Prostate gland (tissue), 2 donors: ENCODE measurements around the gene CCNC. TPM values are rescaled to one million over a fixed set of nuclear protein-coding genes. Genes with fewer than 3 reads are reported as not detected.

ENCODE experiments used
- DNase-seq: peaks from one replicate; pipeline ENCODE4 v3.0.0-alpha.2; 2019; ENCODE audit warnings: low spot score
- H3K27ac ChIP-seq, 2 donors: fragments of 200-600 bp; sonication (generic); 2 replicates each; pipeline ENCODE4 v1.5.1; 2017 to 2019
- H3K27me3 ChIP-seq: fragments of 200-600 bp; sonication (generic); replicated peaks from 2 replicates; pipeline ENCODE4 v1.5.1; 2019; ENCODE audit not compliant: insufficient read depth
- H3K36me3 ChIP-seq, 2 donors: fragments of 200-600 bp; sonication (generic); 1 replicate in 1 of 2; 2 replicates in 1 of 2; pipeline versions ENCODE4 v1.5.1 to v1.8.1; 2017 to 2019
- H3K4me1 ChIP-seq: fragments of 200-600 bp; sonication (generic); replicated peaks from 2 replicates; pipeline ENCODE4 v1.5.1; 2019
- H3K4me3 ChIP-seq, 2 donors: fragments of 200-600 bp; sonication (generic); 2 replicates each; pipeline ENCODE4 v1.5.1; 2017 to 2019
- H3K9me3 ChIP-seq: fragments of 200-600 bp; sonication (generic); 2 replicates; pipeline ENCODE4 v1.5.1; 2017
- POLR2A ChIP-seq: fragments of 450-650 bp; IDR thresholded peaks from one replicate; pipeline ENCODE4 v1.6.1; 2016; ENCODE audit warnings: antibody characterized with exemption, mild to moderate bottlenecking
- POLR2AphosphoS5 ChIP-seq: sonication (generic); formaldehyde crosslinking; IDR thresholded peaks from one replicate; pipeline ENCODE4 v1.6.1; 2017; ENCODE audit warnings: antibody characterized with exemption
- WGBS: methylation state at CpG from one replicate; pipeline ENCODE4 v1.1.5; 2018; 5-methylcytosine and 5-hydroxymethylcytosine counted together
- intact Hi-C: fragments of 100-400 bp; cut with DNase I; formaldehyde crosslinking; loops from one replicate; pipeline ENCODE4 v1.14.2; 2022
- total RNA-seq, 2 donors: library from RNA; depleted of rRNA; stranded (reverse); fragments of >200 nt; gene quantifications; one replicate each; pipeline ENCODE4 v1.1.0, GENCODE V29; 2016
- TF ChIP-seq, protein P1 (sequence below), 4 experiments: fragments of 200-600 bp in 2 of 4; fragments of 450-650 bp in 2 of 4; sonication (generic) in 2 of 4; IDR thresholded peaks; 1 replicate in 3 of 4; 2 replicates in 1 of 4; pipeline ENCODE4 v1.5.1; 2016 to 2019; ENCODE audit warnings: antibody characterized with exemption in 4 of 4, mild to moderate bottlenecking in 2 of 4, moderate library complexity in 2 of 4

The CCNC gene
- total RNA-seq, 2 donors from 2014 or later = 37.8 to 83.4 TPM

DNA sequence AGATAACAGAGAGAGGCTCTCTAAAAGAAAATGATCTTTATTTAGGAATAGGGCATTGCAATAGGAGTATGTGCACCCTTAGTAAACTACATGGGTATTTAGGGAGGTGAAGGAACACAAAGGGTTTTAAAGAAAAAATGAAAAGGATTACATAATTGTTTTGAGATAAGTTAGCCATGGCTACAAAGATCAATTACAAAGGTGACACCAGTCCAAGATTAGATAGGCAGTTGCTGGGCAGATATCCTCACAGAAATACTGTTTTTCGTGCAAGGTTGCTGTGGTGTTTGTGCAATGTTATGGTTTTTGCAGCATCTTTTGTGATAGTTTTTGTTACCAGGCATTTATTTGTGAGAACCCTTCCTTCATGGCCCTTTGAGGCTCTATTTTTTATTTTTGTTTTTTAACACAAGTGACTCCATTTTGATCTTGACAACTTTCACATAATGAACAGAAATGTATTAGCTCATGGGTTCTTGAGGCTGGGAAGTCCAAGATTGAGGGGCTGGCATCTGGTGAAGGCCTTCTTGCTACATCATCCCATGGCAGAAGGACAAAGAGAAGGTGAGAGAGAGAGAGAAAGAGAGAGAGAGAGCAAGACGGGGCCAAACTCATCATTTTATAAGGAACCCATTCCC lies 5.6 kb upstream of the CCNC start:
- TF ChIP-seq, protein P1, sequence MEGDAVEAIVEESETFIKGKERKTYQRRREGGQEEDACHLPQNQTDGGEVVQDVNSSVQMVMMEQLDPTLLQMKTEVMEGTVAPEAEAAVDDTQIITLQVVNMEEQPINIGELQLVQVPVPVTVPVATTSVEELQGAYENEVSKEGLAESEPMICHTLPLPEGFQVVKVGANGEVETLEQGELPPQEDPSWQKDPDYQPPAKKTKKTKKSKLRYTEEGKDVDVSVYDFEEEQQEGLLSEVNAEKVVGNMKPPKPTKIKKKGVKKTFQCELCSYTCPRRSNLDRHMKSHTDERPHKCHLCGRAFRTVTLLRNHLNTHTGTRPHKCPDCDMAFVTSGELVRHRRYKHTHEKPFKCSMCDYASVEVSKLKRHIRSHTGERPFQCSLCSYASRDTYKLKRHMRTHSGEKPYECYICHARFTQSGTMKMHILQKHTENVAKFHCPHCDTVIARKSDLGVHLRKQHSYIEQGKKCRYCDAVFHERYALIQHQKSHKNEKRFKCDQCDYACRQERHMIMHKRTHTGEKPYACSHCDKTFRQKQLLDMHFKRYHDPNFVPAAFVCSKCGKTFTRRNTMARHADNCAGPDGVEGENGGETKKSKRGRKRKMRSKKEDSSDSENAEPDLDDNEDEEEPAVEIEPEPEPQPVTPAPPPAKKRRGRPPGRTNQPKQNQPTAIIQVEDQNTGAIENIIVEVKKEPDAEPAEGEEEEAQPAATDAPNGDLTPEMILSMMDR (IDR thresholded peaks at IDR 0.05) = no peak
- TF ChIP-seq POLR2A = no peak
- no peak for TF ChIP-seq POLR2AphosphoS5
- intact Hi-C loops = no loop called here
- Histone ChIP-seq H3K36me3 (no peaks in the 10 kb centered on the region), H3K27ac (no peak overlapping the region), H3K4me1 (no peaks in the 10 kb centered on the region), H3K9me3 (no peaks in the 10 kb centered on the region), H3K4me3 (no peak overlapping the region), H3K27me3 (no peaks in the 10 kb centered on the region)
- no peak for DNase-seq
- WGBS = 91% methylated on average over 2 of the region's 2 CpGs

DNA sequence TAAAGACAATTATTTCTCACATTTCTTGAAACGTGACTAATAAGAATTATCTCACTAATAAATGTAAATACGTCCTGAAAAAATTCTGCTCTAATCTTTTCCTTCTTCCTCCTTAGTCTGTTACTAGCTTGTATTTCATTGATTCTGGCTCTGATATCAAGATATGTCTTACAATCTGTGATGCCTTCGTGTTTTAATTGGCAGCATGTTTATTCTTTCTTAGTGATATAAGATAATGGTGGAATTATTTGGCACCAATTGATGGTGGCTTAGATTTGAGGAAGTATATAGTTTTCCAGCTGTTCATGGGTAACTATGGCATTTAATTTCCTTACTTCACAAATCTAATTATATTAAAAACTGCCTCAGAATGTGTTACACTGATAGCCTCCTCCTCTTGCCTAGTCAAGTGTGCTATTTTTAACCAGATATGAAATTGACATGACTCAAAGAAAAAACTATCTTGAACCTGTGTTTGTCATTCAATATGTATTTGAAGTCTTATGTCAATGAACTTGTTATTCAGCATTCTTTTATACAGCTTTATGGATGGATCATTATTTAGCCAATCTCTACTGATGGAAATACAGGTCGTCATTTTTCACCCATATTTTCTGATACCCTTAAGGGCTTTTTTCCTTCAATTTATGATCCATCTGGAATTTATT lies 5.3 kb downstream of the CCNC start:
- intact Hi-C loops = no loop called here
- H3K4me3 ChIP-seq = no peak overlapping the region
- no peak for DNase-seq
- 31% methylated on average over 4 of the region's 4 CpGs for WGBS
- no peaks in the 10 kb centered on the region for H3K36me3 ChIP-seq
- TF ChIP-seq, protein P1 (IDR thresholded peaks at IDR 0.05) = no peak
- TF ChIP-seq POLR2A = no peak
- H3K9me3 ChIP-seq = no peaks in the 10 kb centered on the region
- no peak overlapping the region for H3K27ac ChIP-seq
- no peaks in the 10 kb centered on the region for H3K4me1 ChIP-seq
- H3K27me3 ChIP-seq = no peaks in the 10 kb centered on the region

DNA sequence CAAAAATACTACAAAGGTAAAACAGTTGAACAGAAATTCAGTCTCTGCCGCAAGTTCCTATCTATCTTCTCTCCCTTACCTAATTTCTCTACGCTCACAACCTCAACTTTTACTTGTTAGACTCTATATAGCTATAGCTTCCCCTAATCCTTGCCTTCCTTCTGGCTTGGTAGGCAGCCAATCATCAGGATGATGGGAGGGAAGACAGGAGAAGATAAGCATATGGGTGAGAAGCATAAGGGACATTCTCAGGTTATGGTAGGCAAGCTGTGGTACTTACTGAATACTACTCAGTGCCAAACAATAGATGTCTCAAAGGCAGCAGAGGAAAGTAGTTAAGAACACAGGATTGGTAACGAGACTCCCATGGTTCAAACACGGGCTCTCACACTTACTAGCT lies 7.8 kb downstream of the CCNC start:
- intact Hi-C loops = no loop called here
- no peaks in the 10 kb centered on the region for H3K36me3 ChIP-seq

DNA sequence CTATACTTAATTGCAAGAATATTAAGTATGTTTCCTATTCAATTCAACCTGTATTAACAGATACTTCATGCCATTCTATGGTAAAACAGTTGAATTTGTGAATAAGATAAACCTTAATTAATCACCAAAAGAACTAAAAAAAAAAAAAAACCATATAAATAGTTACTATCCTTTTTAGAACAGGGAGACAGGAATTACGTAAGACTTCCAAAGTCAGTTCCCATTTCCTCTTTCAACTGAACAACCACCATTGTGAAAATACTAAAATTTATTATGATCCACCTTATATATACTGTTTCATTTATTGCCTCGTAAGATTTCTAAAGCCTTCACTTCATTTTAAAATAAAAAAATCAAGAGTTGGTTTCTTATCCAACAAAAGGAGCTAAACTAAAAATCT lies 9.4 kb downstream of the CCNC start:
- DNase-seq = no peak
- no peak overlapping the region for H3K27ac ChIP-seq
- H3K9me3 ChIP-seq = no peaks in the 10 kb centered on the region
- TF ChIP-seq, protein P1 (IDR thresholded peaks at IDR 0.05) = no peak
- TF ChIP-seq POLR2AphosphoS5 (no peak), POLR2A (no peak)
- no peaks in the 10 kb centered on the region for H3K36me3 ChIP-seq
- intact Hi-C loops = no loop called here
- WGBS = 82% methylated on average over 2 of the region's 2 CpGs
- no peaks in the 10 kb centered on the region for H3K4me1 ChIP-seq
- H3K4me3 ChIP-seq = no peak overlapping the region
- H3K27me3 ChIP-seq = no peaks in the 10 kb centered on the region

More for the DNA sequence above, 7.8 kb downstream of the CCNC start:
- Histone ChIP-seq H3K27ac (no peak overlapping the region), H3K4me3 (no peak overlapping the region), H3K27me3 (no peaks in the 10 kb centered on the region), H3K4me1 (no peaks in the 10 kb centered on the region), H3K9me3 (no peaks in the 10 kb centered on the region)
- no peak for DNase-seq
- 97% methylated on average over 4 of the region's 4 CpGs for WGBS
- TF ChIP-seq, protein P1 (IDR thresholded peaks at IDR 0.05) = no peak

DNA sequence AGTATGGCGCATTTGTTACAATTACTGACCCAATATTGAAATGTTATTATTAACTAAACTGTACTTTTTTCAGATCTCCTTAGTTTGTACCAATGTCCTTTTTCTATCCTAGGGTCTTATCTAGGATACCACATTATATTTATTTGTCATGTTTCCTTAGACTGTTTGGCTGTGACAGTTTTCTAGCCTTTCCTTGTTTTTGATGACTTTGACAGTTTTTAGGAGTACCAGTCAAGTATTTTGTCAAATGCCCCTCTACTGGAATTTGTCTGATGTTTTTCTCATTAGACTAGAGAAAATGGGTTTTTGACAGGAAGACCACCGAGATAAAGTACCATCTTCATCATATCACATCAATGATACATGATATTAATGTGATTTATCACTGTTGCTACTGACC lies 14.6 kb downstream of the CCNC start:
- DNase-seq = no peak
- WGBS = 100% methylated on average over 2 of the region's 2 CpGs
- H3K4me1 ChIP-seq = no peaks in the 10 kb centered on the region
- H3K36me3 ChIP-seq = peaks cover 0 to 3% of the 10 kb centered on the region in 2 donors
- no peak overlapping the region for H3K27ac ChIP-seq
- H3K27me3 ChIP-seq = no peaks in the 10 kb centered on the region
- TF ChIP-seq POLR2A = no peak
- no peak for TF ChIP-seq POLR2AphosphoS5
- TF ChIP-seq, protein P1 (IDR thresholded peaks at IDR 0.05) = no peak
- intact Hi-C loops = no loop called here
- H3K4me3 ChIP-seq = no peak overlapping the region
- no peaks in the 10 kb centered on the region for H3K9me3 ChIP-seq
